Endothelial cell of umbilical vein (primary cell): Measurements from ENCODE around the gene BNC1. TPM values are rescaled to one million over a fixed set of nuclear protein-coding genes. Genes with fewer than 3 reads are reported as not detected.

Experiments used
- BruUV-seq: library from RNA; stranded (reverse); fragments of 400-500 nt; replicated peaks from 2 replicates; lab custom pipeline; 2021; lab: Mats Ljungman, UMichigan
- CTCF ChIA-PET: fragments of 300-600, 350-600 bp; sonication (Branson Sonifier 250); formaldehyde crosslinking; loops from one replicate; lab custom pipeline; 2021; ENCODE audit warnings: antibody characterized with exemption, inconsistent platforms; lab: Charles Lee
- POLR2A ChIA-PET: fragments of 300-600, 350-600 bp; sonication (Branson Sonifier 250); formaldehyde crosslinking; loops from one replicate; lab custom pipeline; 2021; ENCODE audit warnings: antibody characterized with exemption, inconsistent platforms; lab: Charles Lee
- DNase-seq: peaks from one replicate; pipeline ENCODE4 v3.0.0-alpha.2; 2011; ENCODE audit warnings: low read depth, low spot score
- FAIRE-seq: peaks from 2 replicates; lab custom pipeline; 2011; peaks lifted over from hg19 to GRCh38; lab: Jason Lieb, UNC
- H2AFZ ChIP-seq: 2 replicates; pipeline ENCODE4 v1.6.0; 2012; ENCODE audit warnings: low read depth, low read length, control low read depth, inconsistent platforms
- H3K27ac ChIP-seq: 2 replicates; pipeline ENCODE4 v1.5.1; 2011; ENCODE audit warnings: low read depth, mild to moderate bottlenecking, control low read depth, low read length, moderate library complexity; ENCODE audit not compliant: insufficient read depth
- H3K27me3 ChIP-seq, 2 experiments: 2 replicates each; pipeline versions ENCODE4 v1.6.0 to v1.6.1; 2011; ENCODE audit warnings: low read length in 2 of 2, mixed read lengths in 1 of 2; ENCODE audit not compliant: control insufficient read depth in 2 of 2, insufficient read depth in 2 of 2
- H3K36me3 ChIP-seq, 2 experiments: 2 replicates in 1 of 2; 3 replicates in 1 of 2; pipeline ENCODE4 v1.5.1; 2011; ENCODE audit warnings: low read length in 2 of 2, mild to moderate bottlenecking in 1 of 2, moderate library complexity in 1 of 2; ENCODE audit not compliant: control insufficient read depth in 2 of 2, insufficient read depth in 2 of 2; ENCODE audit errors: extremely low read depth in 1 of 2
- H3K4me1 ChIP-seq: 3 replicates; pipeline ENCODE4 v1.5.1; 2011; ENCODE audit warnings: mild to moderate bottlenecking, low read length; ENCODE audit not compliant: control insufficient read depth, insufficient read depth; ENCODE audit errors: extremely low read depth
- H3K4me2 ChIP-seq: 2 replicates; pipeline ENCODE4 v1.6.1; 2011; ENCODE audit warnings: low read length, control low read depth, mixed read lengths; ENCODE audit not compliant: insufficient read depth
- H3K4me3 ChIP-seq, 3 experiments: fragments of 200-600 bp in 1 of 3; sonication (generic), shearing (Covaris generic) in 1 of 3; replicated peaks in 1 of 3; 2 replicates each; pipeline ENCODE4 v1.5.1; 2011 to 2016; ENCODE audit warnings: control low read depth in 3 of 3, low read length in 3 of 3, mild to moderate bottlenecking in 2 of 3, inconsistent platforms in 1 of 3, low read depth in 1 of 3, moderate library complexity in 1 of 3; ENCODE audit not compliant: insufficient read depth in 1 of 3
- H3K79me2 ChIP-seq: 2 replicates; pipeline ENCODE4 v1.6.0; 2012; ENCODE audit warnings: low read length, inconsistent platforms; ENCODE audit not compliant: control insufficient read depth, insufficient read depth
- H3K9ac ChIP-seq: replicated peaks from 2 replicates; pipeline ENCODE3; 2011; ENCODE audit warnings: low read length, control low read depth; ENCODE audit not compliant: insufficient read depth; ENCODE audit errors: extremely low read depth
- H3K9me1 ChIP-seq: replicated peaks from 3 replicates; pipeline ENCODE4 v1.6.0; 2011; ENCODE audit warnings: mild to moderate bottlenecking, low read length; ENCODE audit not compliant: control insufficient read depth, insufficient read depth; ENCODE audit errors: extremely low read depth
- H3K9me3 ChIP-seq: replicated peaks from 2 replicates; pipeline ENCODE4 v1.5.1; 2012; ENCODE audit warnings: low read length, inconsistent platforms; ENCODE audit not compliant: control insufficient read depth, insufficient read depth
- H4K20me1 ChIP-seq: replicated peaks from 2 replicates; pipeline ENCODE3; 2011; ENCODE audit warnings: mild to moderate bottlenecking, low read length; ENCODE audit not compliant: control insufficient read depth, insufficient read depth; ENCODE audit errors: extremely low read depth
- CTCF ChIP-seq, 2 donors: IDR thresholded peaks; 1 replicate in 1 of 2; 2 replicates in 1 of 2; pipeline ENCODE4 v1.5.1; 2011; ENCODE audit warnings: low read length in 2 of 2, mild to moderate bottlenecking in 2 of 2, moderate library complexity in 2 of 2, control low read depth in 1 of 2, inconsistent platforms in 1 of 2, low read depth in 1 of 2; ENCODE audit not compliant: insufficient read depth in 1 of 2; ENCODE audit errors: extremely low read depth in 1 of 2
- MAX ChIP-seq: IDR thresholded peaks from 2 replicates; pipeline ENCODE4 v1.6.1; 2011; ENCODE audit not compliant: insufficient read depth, insufficient read length
- dilution Hi-C: fragments of 300-500 bp; cut with MboI; formaldehyde crosslinking; loops from one replicate; pipeline ENCODE4 v1.15.0; 2019; ENCODE audit warnings: low sequenced_read_pairs; ENCODE audit not compliant: extremely low pct_ligation_motif_present
- intact Hi-C: fragments of 100-400 bp; cut with micrococcal nuclease; formaldehyde crosslinking; loops from one replicate; pipeline ENCODE4 v1.10.0; 2022
- polyA plus RNA-seq, 4 experiments: library from polyadenylated mRNA; depleted of rRNA in 3 of 4; stranded (reverse) in 3 of 4; unstranded in 1 of 4; fragments of >200 nt; gene quantifications; 2 replicates each; pipeline versions ENCODE4 v1.2.1 to v1.2.3, GENCODE V29; 2011 to 2012; ENCODE audit warnings: missing spikeins in 1 of 4
- total RNA-seq: library from RNA; stranded (reverse); gene quantifications from 2 replicates; pipeline ENCODE4 v1.2.3, GENCODE V29; 2021

BNC1 gene
- total and polyA plus RNA-seq, 2 donors (not counting 3 experiments of a cell fraction or from before 2014, with no cell fraction given), result 3.4 to 3.9 TPM

GRCh38 chr15:83248151-83249029, 36.1 kb downstream of the BNC1 start:
- peak; percentile 78 for DNase-seq
- Histone ChIP-seq H3K4me2 (no peak overlapping the region), H3K9me1 (no peaks in the 10 kb centered on the region), H2AFZ (no peak overlapping the region), H4K20me1 (no peaks in the 10 kb centered on the region), H3K27me3 (peaks cover 10 to 16% of the 10 kb centered on the region in 2 experiments), H3K9ac (no peak overlapping the region), H3K79me2 (no peaks in the 10 kb centered on the region), H3K27ac (no peak overlapping the region), H3K4me3 (no peak overlapping the region), H3K36me3 (no peaks in the 10 kb centered on the region), H3K9me3 (no peaks in the 10 kb centered on the region), H3K4me1 (no peaks in the 10 kb centered on the region)
- TF ChIP-seq MAX (no peak), CTCF (IDR thresholded peaks at IDR 0.05; ENCODE audit: extremely low read depth in 1 of 2, insufficient read depth in 1 of 2, low read depth in 1 of 2, low read length in 2 of 2) (peak; percentile 54 to 66)
- intact Hi-C loops (loop anchor here (1.0 kb wide), 4 partner anchors 132 to 324 kb away; no protein-coding TSS in a partner anchor), dilution Hi-C loops (no loop called here)
- ChIA-PET POLR2A (interaction anchor here (0.6 kb wide), 1 partner anchor 39 kb away, joined by 9 read pairs; no protein-coding TSS in a partner anchor), CTCF (interaction anchor here (0.6 to 7.4 kb wide), 62 partner anchors 9 to 323 kb away, joined by 3 to 436 read pairs (median 6); partner anchors contain the start of genes BNC1, C15orf40, HDGFL3 and SH3GL3)
- FAIRE-seq, result peak; percentile 93
- BruUV-seq, result no TSS peak
